GM10847 (cell line): ENCODE results near the gene RFX1.

Experiments used
- POLR2A ChIP-seq: IDR thresholded peaks from 2 replicates; pipeline ENCODE4 v1.6.1; 2011; ENCODE audit not compliant: insufficient read length; ENCODE audit errors: extremely low read depth

The RFX1 gene

GRCh38 chr19:13985771-13986347 lies 20.3 kb downstream of the RFX1 start:
- TF ChIP-seq POLR2A = no peak

GRCh38 chr19:13984875-13985741 lies 21.0 kb downstream of the RFX1 start:
- no peak for TF ChIP-seq POLR2A

DNA sequence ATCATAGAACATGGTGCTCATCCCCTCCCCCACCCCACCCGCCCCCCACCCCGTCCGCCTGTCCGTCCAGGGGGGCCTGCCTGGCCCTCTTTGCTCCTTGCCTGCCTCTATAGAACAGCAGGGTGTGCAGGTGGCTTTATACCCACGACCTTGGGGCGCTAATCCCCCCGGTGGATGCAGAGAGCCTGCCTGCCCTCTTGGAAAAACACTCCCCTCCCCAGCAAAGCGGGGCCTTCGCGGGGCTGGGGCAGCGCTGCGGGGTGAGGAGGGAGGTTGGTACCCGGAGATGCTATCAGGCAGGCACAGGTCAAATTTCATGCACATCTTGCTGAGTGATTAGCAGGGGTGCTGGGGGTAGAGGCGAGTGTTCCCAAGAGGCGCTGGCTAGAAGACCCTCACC lies 21.9 kb downstream of the RFX1 start:
- no peak for TF ChIP-seq POLR2A

DNA sequence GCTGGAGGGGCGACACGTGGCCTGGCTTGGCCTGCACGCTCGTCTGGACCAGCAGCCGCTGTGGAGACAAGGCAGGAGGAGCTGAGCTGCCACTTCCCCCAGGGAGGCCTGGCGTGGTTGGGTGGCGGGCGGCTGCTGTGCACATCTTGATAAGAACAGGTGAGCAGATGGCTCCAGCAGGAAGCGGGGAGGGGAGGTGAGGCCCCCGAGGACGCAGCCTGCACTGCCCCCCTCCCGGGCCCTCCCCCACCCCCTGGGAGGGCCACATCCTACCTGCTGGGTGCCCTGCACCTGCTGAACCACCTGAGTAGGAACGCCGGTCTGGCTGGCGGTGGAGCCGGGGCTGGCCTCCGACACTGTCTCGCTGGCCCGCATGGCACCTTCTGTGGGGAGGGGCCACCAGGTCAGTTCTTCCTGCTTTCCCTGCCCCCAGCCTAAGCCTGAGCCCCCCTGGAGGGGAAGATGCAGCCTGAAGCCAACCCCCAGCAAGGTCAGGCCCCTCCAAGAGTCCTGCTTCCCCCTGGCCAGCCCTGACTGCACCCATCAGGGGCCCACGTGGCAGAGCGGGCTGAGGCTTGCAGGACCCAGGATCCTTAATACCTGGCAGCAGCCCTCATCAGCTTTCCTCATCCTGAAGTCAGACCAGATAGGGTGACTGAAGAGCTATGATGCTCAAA lies 22.8 kb downstream of the RFX1 start:
- no peak for TF ChIP-seq POLR2A

DNA sequence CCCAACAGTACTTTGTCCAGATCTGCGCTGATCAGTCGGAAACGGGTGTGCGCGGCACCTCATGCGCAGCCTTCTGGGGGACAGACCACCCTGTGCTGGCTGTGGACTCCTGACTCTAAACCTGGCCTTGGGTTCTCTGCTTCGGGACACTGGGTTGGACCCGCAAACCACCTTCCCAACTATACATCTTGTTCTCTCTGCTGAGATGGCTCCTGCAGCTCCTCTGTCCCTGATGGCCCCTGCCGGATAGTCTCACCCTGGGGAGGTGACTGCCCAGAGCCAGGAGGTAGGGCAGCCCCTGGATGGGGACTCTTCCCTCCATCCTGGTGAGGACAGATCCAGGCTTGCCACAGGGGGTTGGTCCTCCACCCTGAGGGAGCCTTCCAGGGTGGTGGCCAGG lies 23.3 kb downstream of the RFX1 start:
- no peak for TF ChIP-seq POLR2A

GRCh38 chr19:13981988-13982501 lies 24.1 kb downstream of the RFX1 start:
- TF ChIP-seq POLR2A = no peak

DNA sequence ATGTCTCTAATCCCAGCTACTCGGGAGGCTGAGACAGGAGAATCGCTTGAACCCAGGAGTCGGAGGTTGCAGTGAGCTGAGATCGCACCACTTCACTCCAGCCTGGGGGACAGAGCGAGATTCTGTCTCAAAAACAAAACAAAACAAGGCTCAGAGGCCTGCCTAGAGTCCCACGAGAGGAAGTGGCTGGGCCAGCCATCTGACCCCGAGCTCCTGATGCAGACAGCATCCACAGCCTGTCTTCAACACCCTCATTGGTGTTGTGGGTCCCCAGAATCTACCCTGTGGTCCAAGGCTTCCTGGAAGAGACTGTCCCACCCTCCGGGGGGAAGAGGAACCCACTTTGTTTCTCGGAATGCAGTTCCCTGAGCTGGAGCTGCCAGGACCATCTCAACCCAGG lies 24.7 kb downstream of the RFX1 start:
- TF ChIP-seq POLR2A = no peak

DNA sequence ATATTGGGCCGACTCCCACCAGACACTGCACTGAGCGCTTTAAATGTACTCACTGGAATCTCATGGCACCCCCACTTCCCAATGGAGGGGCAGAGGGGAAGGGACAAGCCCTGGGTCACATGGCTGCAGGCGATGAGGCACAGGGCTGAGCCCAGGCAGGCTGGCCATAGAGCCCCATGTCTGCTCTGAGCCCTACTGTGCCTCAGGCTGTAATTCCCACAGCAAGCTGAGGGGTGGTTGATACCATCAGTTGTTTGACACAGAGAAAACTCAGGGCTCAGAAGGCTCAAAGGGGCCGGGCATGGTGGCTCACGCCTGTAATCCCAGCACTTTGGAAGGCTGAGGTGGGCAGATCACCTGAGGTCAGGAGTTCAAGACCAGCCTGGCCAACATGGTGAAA lies 25.1 kb downstream of the RFX1 start:
- no peak for TF ChIP-seq POLR2A

- TF ChIP-seq POLR2A = no peak
Observed at GRCh38 chr19:13980340-13980739, 25.8 kb downstream of the RFX1 start.

- TF ChIP-seq POLR2A = no peak
Observed at GRCh38 chr19:13979686-13980085, 26.4 kb downstream of the RFX1 start.

- TF ChIP-seq POLR2A = no peak
Observed at GRCh38 chr19:13979244-13979615, 26.9 kb downstream of the RFX1 start.

DNA sequence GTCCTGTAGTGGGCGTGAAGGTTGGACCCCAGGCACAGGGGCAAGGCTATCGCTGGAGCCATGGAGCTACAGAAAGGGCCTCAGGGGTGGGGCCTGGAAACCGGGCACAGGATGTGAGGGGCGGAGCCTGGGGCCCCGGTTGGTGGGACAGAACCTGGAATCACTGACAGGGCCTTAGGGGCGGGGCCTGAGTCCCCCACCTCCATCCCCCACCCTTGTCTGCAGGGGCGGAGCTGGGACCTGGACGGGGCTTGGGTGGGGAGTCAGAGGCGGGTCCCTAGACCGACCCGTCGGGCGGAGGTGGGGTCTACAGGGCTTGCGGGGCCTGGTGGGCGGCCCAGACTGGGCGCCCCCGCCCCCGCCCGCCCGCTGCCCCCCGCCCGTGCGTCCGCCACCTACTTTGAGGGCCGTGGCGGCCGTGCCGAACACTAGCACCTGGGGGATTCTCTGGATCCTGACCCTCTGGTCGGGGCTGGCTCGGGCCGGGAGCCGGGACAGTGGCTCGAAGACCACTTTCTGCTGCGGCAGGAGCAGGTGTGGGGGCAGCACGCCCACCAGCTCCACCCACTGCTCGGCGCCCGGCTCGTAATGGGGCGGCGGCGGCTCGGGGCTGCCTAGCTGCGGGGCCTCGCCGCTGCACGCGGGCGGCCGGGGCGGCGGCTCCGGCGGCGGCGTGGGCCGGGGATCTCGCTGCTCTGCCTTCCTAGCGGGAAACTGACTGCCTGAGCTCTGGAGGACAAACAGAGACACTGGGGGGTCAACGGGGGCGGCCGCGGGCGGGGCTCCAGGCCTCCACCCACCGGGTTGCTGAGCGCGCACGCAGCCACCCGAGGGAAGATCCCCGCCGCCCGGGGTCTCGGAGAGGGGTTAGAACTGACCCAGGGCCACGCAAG lies 27.5 kb downstream of the RFX1 start:
- no peak for TF ChIP-seq POLR2A

- no peak for TF ChIP-seq POLR2A
Observed at GRCh38 chr19:13977803-13978202, 28.3 kb downstream of the RFX1 start.

DNA sequence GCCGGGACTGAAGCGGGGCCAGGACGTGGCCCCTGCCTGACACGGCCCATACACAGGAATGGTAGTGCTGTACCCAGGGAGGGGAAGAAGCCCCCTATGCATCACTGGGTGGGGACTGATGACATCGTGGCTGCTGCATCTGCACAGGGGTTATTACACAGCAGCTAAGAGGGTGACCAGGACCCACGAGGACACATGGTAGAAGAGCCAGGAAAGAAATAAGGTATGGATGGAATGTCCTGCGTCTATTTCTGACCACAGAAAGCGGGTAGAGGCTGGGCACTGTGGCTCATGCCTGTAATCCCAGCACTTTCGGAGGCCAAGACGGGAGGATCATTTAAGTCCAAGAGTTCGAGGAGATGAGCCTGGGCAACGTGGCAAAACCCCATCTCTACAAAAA lies 29.7 kb downstream of the RFX1 start:
- no peak for TF ChIP-seq POLR2A

DNA sequence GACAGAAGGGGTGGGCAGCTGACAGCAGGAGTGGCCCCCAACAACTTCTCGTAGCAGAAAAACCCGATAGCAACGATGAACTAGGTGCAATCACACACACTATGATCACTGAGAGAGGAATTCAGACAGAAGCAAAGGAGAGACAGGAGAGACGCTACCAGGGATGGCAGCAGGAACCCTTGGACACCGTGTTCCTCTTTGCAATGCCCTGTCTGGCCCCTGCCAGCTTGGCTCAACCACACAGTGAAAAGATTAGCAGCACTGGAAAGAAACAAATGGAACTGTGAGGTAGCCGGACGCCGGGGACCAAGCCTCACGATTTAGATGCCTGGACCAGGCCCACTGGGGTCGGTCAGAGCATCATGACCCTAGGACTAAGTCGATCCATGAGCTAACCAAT lies 30.2 kb downstream of the RFX1 start:
- TF ChIP-seq POLR2A = no peak
